Cardiac fibroblast (primary cell): ENCODE measurements around the gene PEMT.

Source experiments
- DNase-seq, 2 donors: peaks; one replicate each; pipeline versions ENCODE4 v3.0.0 to v3.0.0-alpha.2; 2010; ENCODE audit warnings: low read depth in 2 of 2
- H3K4me3 ChIP-seq, 2 donors: replicated peaks in 1 of 2; 1 replicate in 1 of 2; 2 replicates in 1 of 2; pipeline ENCODE4 v1.5.1; 2011; ENCODE audit warnings: low read depth in 2 of 2, low read length in 2 of 2, mild to moderate bottlenecking in 2 of 2, moderate library complexity in 1 of 2
- TF ChIP-seq, protein P1 (sequence below): IDR thresholded peaks from one replicate; pipeline ENCODE4 v1.5.1; 2011; ENCODE audit warnings: low read depth, mild to moderate bottlenecking, low read length, inconsistent platforms

The PEMT gene

DNA sequence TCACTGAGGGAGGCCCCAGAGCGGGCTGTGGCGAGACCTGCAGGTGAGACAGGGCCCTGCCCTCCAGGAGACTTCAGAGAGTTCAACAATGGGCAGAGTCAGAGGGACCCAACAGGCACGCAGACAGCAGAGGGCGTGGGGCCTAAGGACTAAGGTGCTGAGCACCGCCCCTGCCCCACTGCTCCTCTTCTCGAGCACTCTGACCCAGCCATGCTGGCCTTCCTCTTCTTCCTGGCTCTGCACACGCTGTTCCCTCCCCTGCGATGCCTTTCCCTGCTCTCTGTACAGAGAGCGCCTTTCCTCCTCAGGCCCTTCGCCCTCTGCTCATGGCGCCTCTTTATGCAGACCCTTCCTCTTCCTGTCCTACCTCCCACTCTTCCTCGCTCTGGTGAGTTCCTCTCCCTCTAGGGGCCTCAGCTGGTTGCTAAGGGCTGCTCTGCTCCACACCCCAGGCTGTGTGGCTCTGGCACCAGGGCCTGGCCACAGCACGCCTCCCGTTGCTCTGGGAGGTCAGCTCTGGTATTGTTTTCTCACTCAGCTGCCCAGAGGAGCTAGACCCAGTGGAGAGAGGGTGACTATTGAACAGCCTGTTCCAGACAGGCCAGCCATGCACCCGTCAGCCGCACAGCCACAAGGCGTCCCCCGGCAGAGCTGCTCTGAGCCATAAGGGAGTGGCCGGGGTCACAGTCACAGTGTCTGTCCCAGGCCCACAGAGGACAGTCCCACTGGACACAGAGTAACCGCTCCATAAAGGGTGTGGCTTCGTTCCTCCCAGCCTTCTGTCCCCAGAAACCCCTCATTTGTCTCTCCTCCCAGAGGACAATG lies 81.7 kb downstream of the PEMT start:
- DNase-seq, result no peak
- TF ChIP-seq, protein P1, sequence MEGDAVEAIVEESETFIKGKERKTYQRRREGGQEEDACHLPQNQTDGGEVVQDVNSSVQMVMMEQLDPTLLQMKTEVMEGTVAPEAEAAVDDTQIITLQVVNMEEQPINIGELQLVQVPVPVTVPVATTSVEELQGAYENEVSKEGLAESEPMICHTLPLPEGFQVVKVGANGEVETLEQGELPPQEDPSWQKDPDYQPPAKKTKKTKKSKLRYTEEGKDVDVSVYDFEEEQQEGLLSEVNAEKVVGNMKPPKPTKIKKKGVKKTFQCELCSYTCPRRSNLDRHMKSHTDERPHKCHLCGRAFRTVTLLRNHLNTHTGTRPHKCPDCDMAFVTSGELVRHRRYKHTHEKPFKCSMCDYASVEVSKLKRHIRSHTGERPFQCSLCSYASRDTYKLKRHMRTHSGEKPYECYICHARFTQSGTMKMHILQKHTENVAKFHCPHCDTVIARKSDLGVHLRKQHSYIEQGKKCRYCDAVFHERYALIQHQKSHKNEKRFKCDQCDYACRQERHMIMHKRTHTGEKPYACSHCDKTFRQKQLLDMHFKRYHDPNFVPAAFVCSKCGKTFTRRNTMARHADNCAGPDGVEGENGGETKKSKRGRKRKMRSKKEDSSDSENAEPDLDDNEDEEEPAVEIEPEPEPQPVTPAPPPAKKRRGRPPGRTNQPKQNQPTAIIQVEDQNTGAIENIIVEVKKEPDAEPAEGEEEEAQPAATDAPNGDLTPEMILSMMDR, result no peak
- H3K4me3 ChIP-seq, result no peak overlapping the region

DNA sequence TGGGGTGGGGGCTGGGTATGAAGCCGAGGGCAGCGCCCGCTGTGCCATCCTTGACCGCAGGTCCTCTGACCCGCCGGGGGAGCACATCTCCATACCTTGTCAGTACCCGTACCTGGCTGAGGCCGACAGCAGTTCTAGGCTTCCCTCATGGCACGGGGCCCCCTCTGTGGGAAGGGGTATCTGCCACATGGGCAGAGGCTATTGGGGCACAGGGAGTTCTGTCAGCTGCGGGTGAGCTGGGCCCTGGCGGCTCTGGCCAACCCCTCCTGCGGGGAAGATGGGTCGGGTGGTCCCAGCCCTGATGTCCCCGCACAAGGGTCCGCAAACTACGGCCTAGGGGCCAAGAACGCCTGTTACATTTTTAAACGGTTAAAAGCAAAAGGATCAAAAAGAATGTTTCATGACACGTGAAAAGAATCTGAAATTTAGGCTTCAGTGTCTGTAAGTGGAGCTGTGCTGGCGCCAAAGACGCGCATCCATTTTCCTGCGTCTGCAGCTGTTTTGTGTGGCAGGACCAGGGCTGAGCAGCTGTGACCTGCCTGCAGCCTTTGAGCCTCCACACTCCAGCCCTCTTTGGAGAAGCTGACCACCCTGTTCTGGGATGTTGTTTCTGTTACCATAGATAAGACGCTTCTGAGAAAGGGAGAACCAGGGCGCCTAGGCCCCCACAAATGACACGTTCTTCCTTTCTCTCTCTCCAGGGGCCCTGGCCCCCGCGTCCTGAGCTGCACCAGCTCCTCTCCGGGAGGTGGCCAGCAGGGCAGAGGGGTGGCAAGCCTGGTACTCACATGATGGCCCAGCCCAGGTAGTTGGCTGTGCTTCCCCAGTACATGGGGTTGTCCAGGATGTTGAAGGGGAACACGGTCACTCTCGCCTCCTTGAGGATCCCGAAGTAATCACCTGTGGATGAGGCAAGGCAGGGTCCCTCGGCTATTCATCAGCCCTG lies 82.6 kb downstream of the PEMT start:
- no peak overlapping the region for H3K4me3 ChIP-seq
- no peak for DNase-seq
- TF ChIP-seq, protein P1, result no peak

DNA sequence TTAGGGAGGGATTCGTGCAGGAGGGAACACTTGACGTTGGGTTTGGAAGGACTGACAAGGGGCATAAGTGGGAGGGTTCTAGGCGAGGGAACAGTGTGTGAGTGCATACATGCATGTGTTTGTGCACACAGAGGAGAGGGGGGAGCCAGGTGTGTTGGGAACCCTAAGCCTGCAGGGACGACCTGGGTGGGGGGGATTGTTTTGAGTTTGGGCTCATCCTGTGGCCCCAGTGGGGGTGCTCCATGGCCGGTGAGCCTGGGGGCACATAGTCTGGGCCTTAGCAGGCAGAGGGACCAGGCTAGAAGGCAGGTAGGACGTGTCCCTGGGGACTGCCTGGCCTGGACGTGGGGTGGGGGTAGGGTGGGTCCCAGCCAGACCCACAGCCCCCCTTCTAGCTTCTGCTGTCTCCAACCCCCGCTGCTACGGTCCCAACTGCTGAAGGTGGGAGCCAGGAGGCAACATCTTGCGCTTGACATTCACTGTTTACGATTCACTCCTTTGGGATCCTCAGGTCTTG lies 83.4 kb downstream of the PEMT start:
- no peak for DNase-seq
- TF ChIP-seq, protein P1, result no peak
- no peak overlapping the region for H3K4me3 ChIP-seq

DNA sequence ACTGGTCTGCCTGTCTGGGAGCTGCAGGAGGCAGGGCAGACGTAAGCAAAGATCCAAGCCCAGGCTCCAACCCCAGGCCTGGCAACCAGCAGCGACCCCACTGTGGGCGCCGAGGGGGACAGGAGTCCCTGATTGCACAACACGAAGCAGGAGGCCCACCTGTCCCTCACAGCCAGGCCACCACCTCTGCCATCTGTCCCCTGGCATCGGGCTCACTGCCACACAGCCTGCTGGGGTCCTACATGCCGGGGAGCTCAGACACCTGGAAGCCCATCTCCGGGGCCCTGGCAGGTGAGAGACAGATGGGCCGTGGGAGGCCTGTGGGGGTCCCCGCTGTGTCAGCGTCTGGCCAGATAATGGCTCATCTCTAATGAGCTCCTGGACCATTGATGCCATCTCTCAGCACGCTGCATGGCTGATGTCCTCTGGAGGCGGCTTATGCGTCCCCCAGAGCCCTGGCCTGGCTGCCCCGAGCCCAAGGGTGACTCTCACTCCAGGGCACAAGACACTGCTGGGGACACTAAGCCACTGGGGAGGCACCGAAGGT lies 84.0 kb downstream of the PEMT start:
- no peak for DNase-seq
- no peak overlapping the region for H3K4me3 ChIP-seq
- TF ChIP-seq, protein P1, result no peak

DNA sequence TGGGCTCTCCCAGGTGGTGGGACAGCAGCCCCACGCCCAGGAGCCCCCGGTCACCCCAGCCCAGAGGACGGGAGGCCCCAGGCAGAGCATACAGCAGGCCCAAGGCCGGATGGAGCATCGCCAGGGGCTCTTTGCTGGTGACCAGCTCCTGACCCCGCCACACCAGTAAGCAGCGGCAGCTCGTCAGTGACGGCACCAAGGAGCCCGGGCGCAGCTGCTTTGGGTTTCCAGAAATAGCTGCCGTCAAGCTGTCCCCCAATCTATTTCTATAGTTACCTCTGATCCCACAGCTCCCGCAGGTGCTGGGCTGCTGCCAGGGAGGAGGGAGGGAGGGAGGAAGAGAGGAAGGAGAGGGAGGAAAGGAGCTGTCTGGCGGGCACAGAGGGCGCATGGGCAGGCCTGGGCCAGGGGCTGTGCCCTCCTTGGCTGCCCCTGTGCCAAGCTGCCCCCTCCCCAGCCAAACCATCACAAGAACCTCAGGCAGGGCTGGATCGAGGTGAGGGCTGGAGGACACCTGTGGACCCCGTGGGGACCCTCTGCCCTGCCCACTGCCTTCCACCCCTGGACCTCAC lies 84.5 kb downstream of the PEMT start:
- no peak overlapping the region for H3K4me3 ChIP-seq
- TF ChIP-seq, protein P1, result no peak
- DNase-seq, result no peak

DNA sequence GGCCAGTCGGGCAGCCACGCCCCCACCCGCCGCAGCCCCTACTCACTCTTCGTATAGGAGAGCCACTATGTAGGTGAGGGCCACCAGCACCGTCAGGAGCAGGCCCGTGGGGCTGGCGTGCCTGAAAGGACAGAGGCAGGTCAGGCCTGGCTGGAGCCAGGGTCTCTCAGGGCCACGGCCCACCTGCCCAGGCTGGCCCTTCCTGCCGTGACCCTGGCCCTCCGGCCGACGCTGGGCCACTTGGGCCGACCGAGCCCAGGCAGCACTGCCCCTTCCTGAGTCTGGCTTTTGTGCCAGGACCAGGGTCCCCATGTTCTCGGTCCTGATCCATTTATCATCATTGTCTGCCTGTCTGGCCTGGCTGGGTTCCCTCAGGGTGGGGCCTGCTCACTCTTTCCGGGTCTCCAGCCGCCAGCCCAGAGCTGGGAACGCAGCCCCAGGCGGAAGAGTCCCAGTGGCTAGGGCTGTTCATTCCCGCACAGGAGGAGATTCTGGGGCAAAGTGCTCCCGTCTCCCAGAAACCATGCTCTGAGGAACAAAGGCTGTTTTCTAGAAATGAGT lies 85.2 kb downstream of the PEMT start:
- TF ChIP-seq, protein P1, result no peak
- H3K4me3 ChIP-seq, result no peak overlapping the region
- DNase-seq, result no peak
